Stimulated activated CD8-positive, alpha-beta memory T cell treated with anti-CD3 and anti-CD28 coated beads, Interleukin-7, amount 100 ng/mL, for 48 hours (primary cell): ENCODE measurements around the gene ACOX3.
"Not testable (repeated sequence)": the region's sequence is repeated elsewhere in the genome, so short reads cannot be mapped to it uniquely, and the experiment has no call there.

Experiments used
- DNase-seq, 2 donors: peaks; one replicate each; pipeline ENCODE4 v3.0.0-alpha.2; 2020; ENCODE audit warnings: low read depth in 1 of 2; ENCODE audit errors: extremely low read depth in 1 of 2

The ACOX3 gene

DNA sequence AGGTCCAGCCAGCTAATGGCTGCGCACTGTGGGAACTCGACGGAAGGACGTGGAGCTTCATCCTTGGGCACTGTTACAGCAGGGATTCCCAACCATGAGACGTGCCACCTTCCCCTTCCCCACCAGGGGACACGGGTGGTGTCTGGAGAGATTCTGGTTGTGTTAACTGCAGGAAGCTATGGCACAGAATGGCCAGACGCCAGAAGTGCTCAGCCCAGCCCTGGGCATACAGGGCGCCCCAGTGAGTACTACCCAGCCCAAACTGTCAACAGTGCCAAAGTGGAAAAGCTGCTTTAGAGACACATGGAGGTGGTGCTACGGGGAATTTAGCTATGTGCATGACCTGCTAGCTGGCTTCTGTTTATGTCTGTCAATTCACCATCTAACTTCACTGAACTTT is 32.8 kb downstream of the ACOX3 start:
- no peak for DNase-seq

DNA sequence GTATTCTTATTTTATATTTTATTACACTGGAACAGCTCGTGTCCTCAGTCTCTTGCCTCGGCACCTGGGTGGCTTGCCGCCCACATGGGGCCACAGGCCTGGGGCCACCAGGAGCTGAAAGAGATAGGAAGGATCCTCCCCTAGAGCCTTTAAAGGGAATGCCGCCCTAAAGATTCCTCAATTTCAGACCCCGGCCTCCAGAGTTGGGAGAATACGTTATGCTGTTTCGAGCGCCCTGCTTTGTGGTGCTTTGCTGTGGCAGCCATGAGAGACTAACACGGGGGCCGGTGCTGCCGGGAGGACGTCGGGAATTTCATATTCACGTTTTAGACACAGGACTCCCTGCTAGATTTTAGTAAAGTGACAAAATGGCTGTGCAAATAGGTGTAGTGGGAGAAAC is 33.2 kb downstream of the ACOX3 start:
- no peak for DNase-seq

DNA sequence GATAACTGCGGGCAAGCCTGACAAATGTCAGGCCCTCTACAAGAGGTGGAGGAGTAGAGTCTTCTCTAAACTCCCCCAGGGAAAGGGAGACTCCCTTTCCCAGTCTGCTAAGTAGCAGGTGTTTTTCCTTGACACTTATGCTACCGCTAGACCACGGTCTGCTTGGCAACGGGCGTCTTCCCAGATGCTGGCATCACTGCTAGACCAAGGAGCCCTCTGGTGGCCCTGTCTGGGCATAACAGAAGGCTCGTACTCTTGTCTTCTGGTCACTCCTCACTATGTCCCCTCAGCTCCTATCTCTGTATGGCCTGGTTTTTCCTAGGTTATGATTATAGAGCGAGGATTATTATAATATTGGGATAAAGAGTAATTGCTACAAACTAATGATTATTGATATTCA is 33.6 kb downstream of the ACOX3 start:
- not testable (repeated sequence) for DNase-seq

DNA sequence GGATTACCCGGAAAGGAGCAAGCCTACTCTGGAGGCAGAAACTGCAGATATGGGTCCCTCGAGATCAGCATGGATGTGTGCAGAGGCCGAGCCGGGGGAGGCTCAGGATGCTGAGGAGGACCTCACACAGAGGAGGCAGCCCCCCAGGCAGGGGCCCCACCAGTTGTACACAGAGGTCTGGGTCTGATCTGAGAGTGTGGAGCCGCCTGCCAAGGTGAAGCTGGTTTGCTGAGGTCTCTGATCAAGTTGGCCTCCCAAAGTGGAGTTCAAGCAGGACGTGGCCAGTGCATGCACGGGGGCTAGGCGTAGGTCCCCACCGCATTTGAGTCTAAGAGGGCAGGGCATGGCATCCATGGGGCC is 35.0 kb downstream of the ACOX3 start:
- no peak for DNase-seq

DNA sequence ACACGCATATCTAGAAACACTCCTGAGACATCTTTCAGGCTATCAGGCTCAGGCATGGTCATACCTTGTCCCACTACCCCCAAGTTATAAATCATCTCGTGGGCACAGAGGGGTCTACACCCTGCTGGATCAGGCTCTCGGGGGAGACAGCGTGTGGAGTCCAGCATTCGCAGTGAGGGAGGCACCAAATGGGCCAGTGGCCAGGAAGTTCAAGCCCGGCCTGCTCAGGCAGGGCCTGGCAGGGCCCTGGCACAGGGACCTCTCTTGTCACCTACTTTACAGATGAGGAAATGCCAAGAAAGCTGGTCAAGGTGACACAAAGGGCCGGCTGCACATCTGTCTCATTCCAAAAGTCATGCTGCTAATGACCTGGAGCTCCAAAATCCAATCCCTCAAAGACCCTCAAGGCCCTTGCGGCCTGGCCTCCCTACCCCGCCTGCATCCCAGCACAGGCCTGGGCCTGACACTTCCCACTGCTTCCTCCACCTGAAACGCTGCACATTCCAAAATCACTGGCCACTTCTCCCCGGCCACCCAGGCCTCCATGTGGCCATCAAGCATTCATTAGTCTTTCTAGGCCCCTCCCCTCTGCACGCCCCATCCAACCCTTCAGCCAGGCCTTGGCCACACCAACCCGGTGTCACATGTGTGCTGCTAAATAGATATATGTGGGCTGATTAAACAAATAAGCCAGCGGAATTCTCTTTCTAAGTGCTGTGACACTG is 35.6 kb downstream of the ACOX3 start:
- no peak for DNase-seq

GRCh38 chr4:8403976-8404375 is 36.5 kb downstream of the ACOX3 start:
- no peak for DNase-seq

- DNase-seq: peak; percentile 14 to 17
These were observed 37.3 kb downstream of the ACOX3 start for GRCh38 chr4:8403173-8403753.

- no peak for DNase-seq
These were observed 37.9 kb downstream of the ACOX3 start for GRCh38 chr4:8402640-8403039.

DNA sequence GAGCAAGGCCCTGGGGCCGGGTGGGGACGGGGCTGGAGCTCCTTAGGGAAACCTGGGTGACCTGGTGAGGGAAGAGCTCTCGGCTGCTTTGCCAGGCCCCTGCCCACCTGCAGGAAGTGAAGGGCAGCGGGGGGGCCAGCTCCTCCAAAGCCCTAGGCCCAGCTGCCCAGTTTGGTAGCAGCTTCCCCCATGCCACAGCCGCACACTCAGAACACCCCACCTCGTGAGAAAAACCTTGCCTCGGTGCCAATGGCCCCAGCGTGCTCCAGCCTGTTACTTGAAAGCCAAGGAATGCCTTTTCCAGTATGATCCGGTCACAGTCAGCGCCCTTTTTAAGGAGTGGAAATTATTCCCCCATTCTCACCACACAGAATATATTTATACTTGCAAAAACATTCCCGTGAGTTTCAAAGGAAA is 38.3 kb downstream of the ACOX3 start:
- no peak for DNase-seq

GRCh38 chr4:8401665-8402064 is 38.9 kb downstream of the ACOX3 start:
- no peak for DNase-seq

DNA sequence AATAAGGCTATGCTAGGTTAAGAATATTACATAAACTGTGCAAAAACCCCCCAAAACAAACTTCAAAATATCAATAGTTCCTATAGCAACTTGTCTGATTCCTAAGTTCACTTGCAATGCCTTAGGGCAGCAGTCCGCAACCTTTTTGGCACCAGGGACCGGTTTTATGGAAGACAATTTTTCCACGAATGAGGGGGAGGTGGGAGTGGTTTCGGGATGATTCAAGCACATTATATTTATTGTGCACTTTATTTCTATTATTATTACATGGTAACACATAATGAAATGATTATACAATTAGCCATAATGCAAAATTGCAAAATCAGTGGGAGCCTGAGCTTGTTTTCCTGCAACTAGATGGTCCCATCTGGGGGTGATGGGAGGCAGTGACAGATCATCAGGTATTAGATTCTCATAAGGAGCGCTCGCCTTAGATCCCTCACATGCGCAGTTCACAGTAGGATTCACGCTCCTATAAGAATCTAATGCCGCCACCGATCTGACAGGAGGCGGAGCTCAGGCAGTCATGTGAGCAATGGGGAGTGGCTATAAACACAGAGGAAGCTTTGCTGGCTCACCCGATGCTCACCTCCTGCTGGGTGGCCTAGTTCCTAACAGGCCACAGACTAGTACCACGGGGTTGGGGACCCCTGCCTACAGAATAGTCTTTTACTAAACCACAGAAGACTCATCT is 39.7 kb downstream of the ACOX3 start:
- no peak for DNase-seq

DNA sequence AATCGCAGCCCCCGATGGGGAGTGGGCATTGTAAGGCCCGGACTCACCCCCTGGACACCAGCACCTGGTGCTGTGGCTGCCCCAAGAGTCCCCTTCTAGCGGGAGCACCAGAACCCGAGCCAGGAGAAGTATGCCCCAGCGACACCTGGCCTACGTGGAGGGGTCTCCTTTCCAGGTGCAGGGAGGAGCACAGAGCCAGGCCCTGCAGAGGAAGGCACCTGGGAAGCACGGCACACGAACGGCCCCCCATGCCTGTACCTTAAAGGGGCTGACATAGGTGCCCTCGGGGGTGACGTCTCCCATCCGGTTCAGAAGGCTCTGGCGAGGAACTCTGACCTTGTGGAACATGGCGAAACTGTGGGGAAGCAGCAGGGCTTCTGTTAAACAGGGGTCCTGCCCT is 41.2 kb downstream of the ACOX3 start:
- no peak for DNase-seq

DNA sequence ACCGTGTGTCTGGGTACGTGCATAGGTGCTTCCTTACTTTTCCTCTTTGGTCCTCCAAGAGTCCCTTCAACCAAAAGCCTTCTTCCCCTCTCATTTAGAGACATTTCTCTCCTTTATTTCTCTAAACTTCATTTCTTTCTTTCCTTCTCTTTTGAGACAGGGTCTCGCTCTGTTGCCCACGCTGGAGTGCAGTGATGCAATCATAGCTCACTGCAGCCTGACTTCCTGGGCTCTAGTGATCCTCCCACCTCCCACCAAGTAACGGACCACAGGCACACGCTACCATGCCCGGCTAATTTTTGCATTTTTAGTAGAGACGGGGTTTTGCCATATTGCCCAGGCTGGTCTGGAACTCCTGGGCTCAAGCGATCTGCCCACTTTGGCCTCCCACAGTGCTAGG is 42.2 kb downstream of the ACOX3 start:
- DNase-seq: no peak

DNA sequence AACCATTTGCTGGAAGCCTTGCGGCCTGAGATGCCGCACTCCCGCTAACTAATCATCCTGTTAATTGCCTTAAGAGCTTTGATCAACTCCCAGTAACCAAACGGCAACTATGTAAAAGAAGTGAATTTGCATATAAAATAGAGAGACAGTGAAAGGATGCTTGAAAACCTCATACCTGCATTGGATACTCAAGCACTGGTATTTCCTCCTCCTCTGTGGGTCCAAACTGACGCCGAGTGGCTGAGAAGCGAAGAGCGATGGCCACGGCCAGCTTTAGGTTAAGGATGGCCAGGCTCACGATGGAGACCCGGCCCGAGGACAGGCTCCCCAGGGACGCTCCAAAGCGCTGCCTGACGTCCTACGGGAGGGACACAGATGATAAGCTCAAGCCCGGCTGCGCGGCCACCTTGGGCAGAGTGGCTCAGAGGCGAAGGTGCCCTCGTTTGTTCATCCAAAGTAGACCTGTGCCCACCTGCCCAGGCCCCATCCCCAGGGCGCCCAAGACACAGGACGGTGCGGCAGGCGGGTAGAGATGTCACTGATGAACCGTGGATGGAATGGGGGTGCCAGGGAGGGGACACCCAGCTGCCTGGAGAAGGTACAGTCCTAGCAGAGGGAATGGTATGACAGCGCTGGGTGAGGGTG is 43.6 kb downstream of the ACOX3 start:
- DNase-seq: no peak

GRCh38 chr4:8395504-8396296 is 44.8 kb downstream of the ACOX3 start:
- no peak for DNase-seq

DNA sequence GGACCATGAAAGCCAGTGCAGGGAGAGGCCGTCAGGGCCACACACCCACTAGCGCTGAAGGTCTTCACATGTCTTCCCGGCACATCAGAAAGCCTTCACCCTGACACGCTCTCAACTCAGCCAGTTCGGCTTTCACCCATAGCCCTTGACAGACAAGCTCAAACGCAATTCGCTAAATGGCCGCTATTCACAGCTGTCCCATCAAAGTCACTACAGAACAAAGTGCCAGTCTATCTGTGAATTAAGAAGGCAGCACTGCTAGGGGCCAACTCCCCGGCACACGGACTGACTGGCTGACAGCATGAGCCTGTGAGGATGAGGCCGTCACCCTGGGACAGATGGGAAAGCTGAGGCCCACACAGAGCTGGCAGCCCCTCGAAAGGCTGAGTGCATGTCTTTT is 45.7 kb downstream of the ACOX3 start:
- no peak for DNase-seq

GRCh38 chr4:8394061-8394519 is 46.4 kb downstream of the ACOX3 start:
- DNase-seq: no peak

DNA sequence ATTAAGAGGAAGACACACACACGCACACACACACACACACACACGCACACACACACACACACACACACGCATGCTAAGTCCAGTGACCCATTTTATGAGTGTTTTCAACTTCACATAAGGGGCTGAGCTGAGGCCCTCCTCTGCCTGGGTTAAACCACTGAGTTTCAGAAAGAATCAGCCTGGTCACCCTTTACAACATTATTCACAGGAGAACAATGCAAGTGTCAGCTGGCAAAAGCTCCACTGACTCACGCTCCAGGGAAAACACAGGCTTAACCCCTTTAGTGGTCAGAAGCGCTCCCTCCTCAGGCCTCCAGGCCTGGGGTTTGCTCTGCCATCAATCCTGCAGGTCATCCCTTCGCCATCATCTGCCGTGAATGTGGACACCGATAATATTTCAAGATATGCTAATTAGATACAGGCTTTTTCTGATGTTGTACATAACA is 46.9 kb downstream of the ACOX3 start:
- DNase-seq: no peak

GRCh38 chr4:8392591-8393190 is 47.8 kb downstream of the ACOX3 start:
- no peak for DNase-seq

- DNase-seq: no peak
These were observed 48.6 kb downstream of the ACOX3 start for GRCh38 chr4:8391972-8392371.
